HUES48 (cell line): ENCODE data around the gene MAN2A1.

ENCODE experiments used
- H3K27ac ChIP-seq: one replicate; pipeline ENCODE4 v1.7.0; 2013; ENCODE audit warnings: low read depth, low read length, inconsistent platforms
- H3K27me3 ChIP-seq: 2 replicates; pipeline ENCODE4 v1.6.1; 2013; ENCODE audit warnings: mild to moderate bottlenecking, low read length; ENCODE audit not compliant: control insufficient read depth, insufficient read depth
- H3K36me3 ChIP-seq: 2 replicates; pipeline ENCODE4 v1.6.1; 2013; ENCODE audit warnings: low read length; ENCODE audit not compliant: control insufficient read depth, insufficient read depth
- H3K4me1 ChIP-seq: 2 replicates; pipeline ENCODE4 v1.6.1; 2013; ENCODE audit warnings: mild to moderate bottlenecking, low read length; ENCODE audit not compliant: control insufficient read depth, insufficient read depth
- H3K4me3 ChIP-seq: 2 replicates; pipeline ENCODE4 v1.5.1; 2013; ENCODE audit warnings: mild to moderate bottlenecking, low read depth, low read length
- H3K9ac ChIP-seq: 2 replicates; pipeline ENCODE4 v1.6.1; 2013; ENCODE audit warnings: mild to moderate bottlenecking, low read depth, low read length, moderate library complexity
- H3K9me3 ChIP-seq: 2 replicates; pipeline ENCODE4 v1.6.1; 2013; ENCODE audit warnings: low read length; ENCODE audit not compliant: control insufficient read depth, insufficient read depth

MAN2A1 gene

DNA sequence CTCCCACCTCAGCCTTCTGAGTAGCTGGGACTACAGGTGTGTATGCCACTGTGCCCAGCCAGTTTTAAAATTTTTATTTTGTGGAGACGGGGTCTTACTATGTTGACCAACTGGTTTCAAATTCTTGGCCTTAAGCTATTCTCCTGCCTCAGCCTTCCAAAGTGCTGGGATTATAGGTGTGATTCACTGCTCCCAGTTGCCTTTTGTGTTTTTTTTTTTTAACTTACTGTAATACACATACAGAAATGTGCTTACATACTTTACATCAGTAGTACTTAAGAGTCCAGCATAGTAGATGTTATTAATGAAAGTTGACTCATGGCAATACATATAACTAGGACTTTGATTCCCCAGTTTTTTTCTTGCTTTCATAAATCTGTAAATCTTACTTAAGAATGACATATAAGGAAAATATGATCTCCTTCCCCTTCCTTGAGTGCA is 4.7 kb downstream of the MAN2A1 start:
- no peak overlapping the region for H3K4me3 ChIP-seq
- no peaks in the 10 kb centered on the region for H3K9me3 ChIP-seq
- H3K9ac ChIP-seq, result no peak overlapping the region
- no peak overlapping the region for H3K27ac ChIP-seq
- H3K4me1 ChIP-seq, result peaks cover 67% of the 10 kb centered on the region
- H3K36me3 ChIP-seq, result peaks cover 5% of the 10 kb centered on the region
- H3K27me3 ChIP-seq, result no peaks in the 10 kb centered on the region

GRCh38 chr5:109695005-109695926 is 5.5 kb downstream of the MAN2A1 start:
- Histone ChIP-seq H3K36me3 (peaks cover 12% of the 10 kb centered on the region), H3K4me3 (no peak overlapping the region; the same call in 1 of the 2 replicates), H3K4me1 (peaks cover 75% of the 10 kb centered on the region), H3K27ac (no peak overlapping the region), H3K27me3 (no peaks in the 10 kb centered on the region), H3K9ac (no peak overlapping the region), H3K9me3 (no peaks in the 10 kb centered on the region)

DNA sequence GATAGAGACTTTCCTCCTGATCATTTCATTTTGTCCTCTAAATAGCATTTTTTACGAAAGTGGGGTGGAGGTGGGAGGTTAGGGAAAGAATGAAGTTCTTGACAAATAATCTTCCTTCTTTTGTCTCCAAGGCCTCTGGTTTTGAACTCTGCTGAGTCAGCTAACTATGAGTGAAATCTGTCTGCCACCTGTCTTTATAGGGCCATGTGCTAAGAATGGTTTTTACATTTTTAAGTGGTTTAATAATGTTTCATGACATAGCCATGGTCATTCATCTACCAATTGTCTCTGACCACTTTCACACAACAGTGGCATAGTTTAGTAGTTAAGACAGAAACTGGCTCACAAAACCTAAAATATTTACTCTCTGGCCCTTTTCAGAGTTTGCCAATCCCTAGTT is 7.6 kb downstream of the MAN2A1 start:
- Histone ChIP-seq H3K27ac (no peak overlapping the region), H3K27me3 (no peaks in the 10 kb centered on the region), H3K4me1 (peaks cover 85% of the 10 kb centered on the region), H3K4me3 (no peak overlapping the region), H3K9ac (no peak overlapping the region), H3K36me3 (peaks cover 13% of the 10 kb centered on the region), H3K9me3 (no peaks in the 10 kb centered on the region)

GRCh38 chr5:109700516-109701153 is 10.9 kb downstream of the MAN2A1 start:
- Histone ChIP-seq H3K4me3 (no peak overlapping the region), H3K27me3 (no peaks in the 10 kb centered on the region), H3K27ac (no peak overlapping the region), H3K36me3 (peaks cover 13% of the 10 kb centered on the region), H3K9me3 (no peaks in the 10 kb centered on the region), H3K9ac (no peak overlapping the region), H3K4me1 (peaks cover 71% of the 10 kb centered on the region)

DNA sequence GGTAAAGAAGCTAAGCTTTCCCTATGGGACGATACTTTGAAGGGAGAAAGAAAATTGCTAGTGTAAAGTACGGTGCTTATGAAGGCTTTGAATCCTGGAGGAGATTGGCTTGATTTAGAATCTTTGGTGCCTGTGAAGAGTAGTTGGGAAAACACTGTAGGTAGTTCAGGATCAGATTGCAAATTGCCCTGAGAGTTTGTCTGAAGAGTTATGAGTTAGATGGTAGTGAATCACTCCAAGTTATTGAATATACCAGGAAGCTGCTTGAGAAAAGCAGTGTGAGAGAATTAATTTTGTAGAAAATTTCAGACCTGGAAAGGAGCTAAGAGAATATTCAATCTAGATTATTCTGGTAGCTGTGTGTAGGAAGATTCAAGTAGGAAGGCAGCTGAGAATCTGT is 11.5 kb downstream of the MAN2A1 start:
- H3K9ac ChIP-seq, result no peak overlapping the region
- H3K4me3 ChIP-seq, result no peak overlapping the region
- no peak overlapping the region for H3K27ac ChIP-seq
- peaks cover 72% of the 10 kb centered on the region for H3K4me1 ChIP-seq
- no peaks in the 10 kb centered on the region for H3K9me3 ChIP-seq
- H3K27me3 ChIP-seq, result no peaks in the 10 kb centered on the region
- peaks cover 13% of the 10 kb centered on the region for H3K36me3 ChIP-seq

- H3K4me3 ChIP-seq, result no peak overlapping the region
- H3K4me1 ChIP-seq, result peaks cover 66% of the 10 kb centered on the region
- H3K27ac ChIP-seq, result no peak overlapping the region
- peaks cover 13% of the 10 kb centered on the region for H3K36me3 ChIP-seq
- H3K27me3 ChIP-seq, result no peaks in the 10 kb centered on the region
- no peaks in the 10 kb centered on the region for H3K9me3 ChIP-seq
- no peak overlapping the region for H3K9ac ChIP-seq
Observed at GRCh38 chr5:109701792-109702191, 12.1 kb downstream of the MAN2A1 start.

DNA sequence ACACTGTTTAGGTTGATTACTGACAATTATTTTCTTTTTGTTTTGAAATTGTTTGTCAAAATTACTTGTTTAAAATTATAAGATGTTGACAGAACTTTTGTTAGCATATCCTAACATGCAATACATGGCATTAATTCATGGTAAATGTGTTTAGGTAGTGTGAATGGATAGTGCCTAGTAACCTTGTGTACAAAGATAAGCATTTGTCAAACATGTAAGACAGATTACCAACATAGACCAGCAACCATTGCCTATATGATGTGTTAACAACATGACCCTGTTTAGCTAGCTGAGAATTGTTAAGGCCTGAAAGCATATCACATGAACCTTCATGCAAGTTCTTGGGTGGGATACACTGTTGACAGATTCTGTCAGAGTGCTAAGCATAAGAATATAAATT is 13.4 kb downstream of the MAN2A1 start:
- Histone ChIP-seq H3K27ac (no peak overlapping the region), H3K27me3 (no peaks in the 10 kb centered on the region), H3K9me3 (no peaks in the 10 kb centered on the region), H3K4me1 (peaks cover 52% of the 10 kb centered on the region), H3K36me3 (peaks cover 13% of the 10 kb centered on the region), H3K4me3 (no peak overlapping the region), H3K9ac (no peak overlapping the region)

- Histone ChIP-seq H3K4me1 (peaks cover 46% of the 10 kb centered on the region), H3K27ac (no peak overlapping the region), H3K36me3 (peaks cover 13% of the 10 kb centered on the region), H3K27me3 (no peaks in the 10 kb centered on the region), H3K9ac (no peak overlapping the region), H3K4me3 (no peak overlapping the region), H3K9me3 (no peaks in the 10 kb centered on the region)
Observed at GRCh38 chr5:109703829-109704228, 14.1 kb downstream of the MAN2A1 start.

DNA sequence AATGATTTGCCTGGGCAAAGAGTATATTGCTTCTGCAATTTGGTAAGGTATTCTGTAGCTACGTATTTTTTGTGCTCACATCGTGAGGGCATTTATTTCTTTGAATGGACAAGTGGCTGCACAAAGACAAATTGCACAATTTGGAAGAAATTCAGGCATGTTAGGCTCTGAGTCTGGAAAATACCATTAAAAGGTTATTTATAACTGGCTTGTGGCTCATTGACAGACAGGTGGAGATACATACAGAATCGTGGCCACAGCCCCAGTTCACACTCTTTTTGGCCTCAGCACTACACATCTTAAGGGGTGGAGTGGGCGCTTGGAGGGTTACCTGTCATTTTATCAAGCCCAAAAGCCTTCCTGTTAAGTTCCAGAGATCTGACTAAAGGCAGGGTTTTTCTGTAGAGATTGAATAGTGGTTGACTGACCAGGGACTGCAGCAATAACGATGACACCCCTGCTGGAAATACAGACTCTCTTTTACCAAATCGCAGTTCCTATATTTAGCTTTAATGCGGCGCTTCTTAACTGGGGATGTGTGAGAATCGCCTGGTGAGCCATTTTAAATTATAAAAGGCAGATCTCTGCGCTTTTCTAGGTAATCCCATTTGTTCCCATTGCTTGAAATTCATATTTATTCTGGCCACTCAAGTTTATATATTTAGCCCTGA is 14.7 kb downstream of the MAN2A1 start:
- Histone ChIP-seq H3K4me1 (peaks cover 46% of the 10 kb centered on the region), H3K27ac (no peak overlapping the region), H3K9me3 (no peaks in the 10 kb centered on the region), H3K4me3 (no peak overlapping the region), H3K9ac (no peak overlapping the region), H3K36me3 (peaks cover 9% of the 10 kb centered on the region), H3K27me3 (no peaks in the 10 kb centered on the region)

- H3K27me3 ChIP-seq, result no peaks in the 10 kb centered on the region
- peaks cover 35% of the 10 kb centered on the region for H3K4me1 ChIP-seq
- H3K36me3 ChIP-seq, result no peaks in the 10 kb centered on the region
- no peak overlapping the region for H3K27ac ChIP-seq
- no peak overlapping the region for H3K4me3 ChIP-seq
- no peak overlapping the region for H3K9ac ChIP-seq
- no peaks in the 10 kb centered on the region for H3K9me3 ChIP-seq
Observed at GRCh38 chr5:109705596-109705995, 15.9 kb downstream of the MAN2A1 start.

DNA sequence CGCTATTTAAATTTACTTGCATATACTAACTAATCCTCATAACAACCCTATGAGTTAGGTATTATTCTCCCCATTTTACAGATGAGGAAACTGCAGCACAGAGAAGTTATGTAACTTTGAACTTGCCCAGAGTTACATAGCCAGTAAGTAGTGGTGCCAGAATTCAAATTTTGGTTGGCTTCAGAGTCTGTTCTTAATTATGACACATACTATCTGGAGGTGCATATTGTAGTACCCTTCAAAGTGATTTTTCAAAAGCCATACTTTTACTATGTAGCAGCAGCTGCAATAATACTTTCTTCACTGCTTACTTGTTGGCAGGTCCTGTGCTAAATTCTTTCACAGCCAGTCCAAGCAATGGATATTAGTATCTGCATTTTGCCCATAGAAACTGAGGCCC is 16.4 kb downstream of the MAN2A1 start:
- H3K4me1 ChIP-seq, result peaks cover 30% of the 10 kb centered on the region
- no peaks in the 10 kb centered on the region for H3K27me3 ChIP-seq
- H3K36me3 ChIP-seq, result 0 out of 2 replicates have a peak, but pooled peaks cover under 1% of the 10 kb centered on the region
- H3K4me3 ChIP-seq, result no peak overlapping the region
- no peaks in the 10 kb centered on the region for H3K9me3 ChIP-seq
- H3K9ac ChIP-seq, result no peak overlapping the region
- H3K27ac ChIP-seq, result no peak overlapping the region
